HG02884 (cell line): ENCODE data around the gene JMJD7.
"Not testable (repeated sequence)": the region's sequence is repeated elsewhere in the genome, so short reads cannot be mapped to it uniquely, and the experiment has no call there.

ENCODE experiments used
- ATAC-seq: cut with Tn5 transposase; IDR thresholded peaks from one replicate; pipeline ENCODE4 v1.9.1; 2021; ENCODE audit warnings: mild to moderate bottlenecking, moderate library complexity; ENCODE audit not compliant: unreplicated experiment

The JMJD7 gene

GRCh38 chr15:41819455-41820050 is 8.3 kb upstream of the JMJD7 start:
- no peak for ATAC-seq

GRCh38 chr15:41820791-41821423 is 7.0 kb upstream of the JMJD7 start:
- no peak for ATAC-seq

- ATAC-seq, result no peak
Measured at GRCh38 chr15:41821831-41822230, 6.1 kb upstream of the JMJD7 start.

GRCh38 chr15:41822471-41822870 is 5.4 kb upstream of the JMJD7 start:
- no peak for ATAC-seq

- ATAC-seq, result no peak
Measured at GRCh38 chr15:41822957-41823356, 4.9 kb upstream of the JMJD7 start.

- ATAC-seq, result no peak
Measured at GRCh38 chr15:41823502-41823901, 4.4 kb upstream of the JMJD7 start.

GRCh38 chr15:41824062-41824745 is 3.7 kb upstream of the JMJD7 start:
- ATAC-seq, result no peak

- no peak for ATAC-seq
Measured at GRCh38 chr15:41825145-41825544, 2.7 kb upstream of the JMJD7 start.

- ATAC-seq, result no peak
Measured at GRCh38 chr15:41825572-41826535, 2.0 kb upstream of the JMJD7 start.

GRCh38 chr15:41827290-41827879 is 507 bp upstream of the JMJD7 start:
- ATAC-seq, result no peak

GRCh38 chr15:41828807-41829141 is 882 bp downstream of the JMJD7 start:
- no peak for ATAC-seq

- no peak for ATAC-seq
Measured at GRCh38 chr15:41829959-41830646, 2.2 kb downstream of the JMJD7 start.

- not testable (repeated sequence) for ATAC-seq
Measured at GRCh38 chr15:41831291-41831690, 3.4 kb downstream of the JMJD7 start.

GRCh38 chr15:41832208-41832607 is 4.3 kb downstream of the JMJD7 start:
- no peak for ATAC-seq

- ATAC-seq, result no peak
Measured at GRCh38 chr15:41832875-41833274, 5.0 kb downstream of the JMJD7 start.

GRCh38 chr15:41834096-41834495 is 6.2 kb downstream of the JMJD7 start:
- ATAC-seq, result no peak

- ATAC-seq, result no peak
Measured at GRCh38 chr15:41836073-41836472, 8.2 kb downstream of the JMJD7 start.

- no peak for ATAC-seq
Measured at GRCh38 chr15:41836713-41837454, 9.0 kb downstream of the JMJD7 start.

- ATAC-seq, result no peak
Measured at GRCh38 chr15:41838400-41838897, 10.6 kb downstream of the JMJD7 start, which contains the start of gene PLA2G4B. TSS of gene PLA2G4B (plus strand) at chr15:41838847. CDS start at chr15:41838914, 67 bp downstream.
